Colonic mucosa (tissue), 4 donors: ENCODE measurements around the gene PTRH2. TPM values are rescaled to one million over a fixed set of nuclear protein-coding genes. Genes with fewer than 3 reads are reported as not detected.

Experiments used
- DNase-seq: peaks from one replicate; pipeline ENCODE4 v3.0.0-alpha.2; 2020
- H3K27ac ChIP-seq: fragments of 200-600 bp; one replicate; pipeline ENCODE4 v1.8.0; 2021
- H3K27me3 ChIP-seq: fragments of 200-600 bp; one replicate; pipeline ENCODE4 v1.8.0; 2021
- H3K36me3 ChIP-seq: fragments of 200-600 bp; one replicate; pipeline ENCODE4 v1.8.0; 2021
- H3K4me1 ChIP-seq: fragments of 200-600 bp; one replicate; pipeline ENCODE4 v1.8.0; 2021; ENCODE audit warnings: mild to moderate bottlenecking
- H3K4me3 ChIP-seq: fragments of 200-600 bp; one replicate; pipeline ENCODE4 v1.8.0; 2021
- H3K9ac ChIP-seq, 2 donors: one replicate each; pipeline ENCODE4 v1.7.0; 2013; ENCODE audit warnings: control low read depth in 2 of 2, low read depth in 2 of 2, low read length in 2 of 2
- H3K9me3 ChIP-seq: fragments of 200-600 bp; one replicate; pipeline ENCODE4 v1.8.0; 2021
- CTCF ChIP-seq: fragments of 200-600 bp; IDR thresholded peaks from one replicate; pipeline ENCODE4 v1.8.0; 2022; ENCODE audit warnings: antibody characterized with exemption, mild to moderate bottlenecking
- intact Hi-C: fragments of 100-400 bp; cut with DNase I; formaldehyde crosslinking; loops from one replicate; pipeline ENCODE4 v1.14.1; 2022
- total RNA-seq, 2 donors: library from RNA; stranded (reverse); fragmentation: NEBNext Ultra II Directional in 1 of 2; extraction: Animal tissue kit (Norgen Biotek cat#: 25700) in 1 of 2; gene quantifications; one replicate each; pipeline ENCODE4 v1.2.1, GENCODE V29; 2021
- donor health status: healthy.
- donor health status: DM: no; HTN: no; CAD: no.
- donor health status: DM: no; HTN: no; CAD: no.

PTRH2 gene
- total RNA-seq, 2 donors from 2014 or later = 20.1 to 21.1 TPM

- Histone ChIP-seq H3K9ac (no peak overlapping the region), H3K4me3 (no peak overlapping the region), H3K4me1 (peaks cover 8% of the 10 kb centered on the region), H3K27me3 (no peaks in the 10 kb centered on the region), H3K36me3 (peaks cover 47% of the 10 kb centered on the region), H3K9me3 (no peaks in the 10 kb centered on the region), H3K27ac (no peak overlapping the region)
- no peak for DNase-seq
- intact Hi-C loops = no loop called here
- no peak for TF ChIP-seq CTCF
These were observed 19.2 kb downstream of the PTRH2 start for GRCh38 chr17:59688008-59688407.

- intact Hi-C loops = no loop called here
- Histone ChIP-seq H3K27ac (no peak overlapping the region), H3K4me3 (no peak overlapping the region), H3K4me1 (peaks cover 9% of the 10 kb centered on the region), H3K9ac (no peak overlapping the region), H3K27me3 (no peaks in the 10 kb centered on the region), H3K9me3 (no peaks in the 10 kb centered on the region), H3K36me3 (peaks cover 48% of the 10 kb centered on the region)
- no peak for TF ChIP-seq CTCF
- DNase-seq = no peak
These were observed 22.3 kb downstream of the PTRH2 start for GRCh38 chr17:59684967-59685366.

GRCh38 chr17:59683283-59683682, 23.9 kb downstream of the PTRH2 start:
- DNase-seq = no peak
- H3K27ac ChIP-seq = peak overlapping the region; percentile 26
- H3K27me3 ChIP-seq = no peaks in the 10 kb centered on the region
- peaks cover 9% of the 10 kb centered on the region for H3K4me1 ChIP-seq
- peaks cover 52% of the 10 kb centered on the region for H3K36me3 ChIP-seq
- no peak overlapping the region for H3K4me3 ChIP-seq
- peak overlapping the region in 1 of 2 donors; percentile 9 for H3K9ac ChIP-seq
- no peaks in the 10 kb centered on the region for H3K9me3 ChIP-seq
- no peak for TF ChIP-seq CTCF
- intact Hi-C loops = no loop called here

GRCh38 chr17:59680314-59680713, 26.9 kb downstream of the PTRH2 start:
- H3K36me3 ChIP-seq = peaks cover 41% of the 10 kb centered on the region

GRCh38 chr17:59678918-59679317, 28.3 kb downstream of the PTRH2 start:
- H3K27ac ChIP-seq = no peak overlapping the region
- H3K4me1 ChIP-seq = peaks cover 9% of the 10 kb centered on the region
- H3K9ac ChIP-seq = no peak overlapping the region
- H3K9me3 ChIP-seq = no peaks in the 10 kb centered on the region
- no peak for TF ChIP-seq CTCF
- DNase-seq = no peak
- intact Hi-C loops = no loop called here
- no peaks in the 10 kb centered on the region for H3K27me3 ChIP-seq
- H3K4me3 ChIP-seq = no peak overlapping the region
- peaks cover 41% of the 10 kb centered on the region for H3K36me3 ChIP-seq

More at GRCh38 chr17:59680314-59680713, 26.9 kb downstream of the PTRH2 start:
- no peaks in the 10 kb centered on the region for H3K9me3 ChIP-seq
- H3K9ac ChIP-seq = no peak overlapping the region
- no peak overlapping the region for H3K4me3 ChIP-seq
- TF ChIP-seq CTCF = no peak
- DNase-seq = no peak
- H3K27ac ChIP-seq = no peak overlapping the region
- peaks cover 9% of the 10 kb centered on the region for H3K4me1 ChIP-seq
- intact Hi-C loops = no loop called here
- H3K27me3 ChIP-seq = no peaks in the 10 kb centered on the region

GRCh38 chr17:59676716-59677115, 30.5 kb downstream of the PTRH2 start:
- DNase-seq = no peak
- H3K36me3 ChIP-seq = peaks cover 21% of the 10 kb centered on the region
- H3K27ac ChIP-seq = no peak overlapping the region
- no peaks in the 10 kb centered on the region for H3K27me3 ChIP-seq
- H3K9me3 ChIP-seq = no peaks in the 10 kb centered on the region
- TF ChIP-seq CTCF = no peak
- no peak overlapping the region for H3K4me3 ChIP-seq
- H3K4me1 ChIP-seq = no peaks in the 10 kb centered on the region
- H3K9ac ChIP-seq = no peak overlapping the region
- intact Hi-C loops = no loop called here
